GM18861 (cell line): ENCODE measurements around the gene PRIMPOL.
A peak's percentile ranks its signal among the peaks of the same experiment; 100 is the strongest.
"Not testable (repeated sequence)": the region's sequence is repeated elsewhere in the genome, so short reads cannot be mapped to it uniquely, and the experiment has no call there.

ENCODE experiments used
- ATAC-seq: cut with Tn5 transposase; IDR thresholded peaks from one replicate; pipeline ENCODE4 v1.9.1; 2021; ENCODE audit not compliant: unreplicated experiment

Gene PRIMPOL

GRCh38 chr4:184649026-184649970 is at the start of gene PRIMPOL, which contains the start of gene CASP3:
Gene PRIMPOL, plus strand, starts transcription at chr4:184649738. Its CDS starts 7,403 bp downstream, at chr4:184657141.
Gene CASP3, minus strand, starts transcription at chr4:184649447. Its CDS starts 10,994 bp downstream, at chr4:184638453.
- peak; percentile 75 for ATAC-seq

GRCh38 chr4:184600982-184601381 is 48.6 kb upstream of the PRIMPOL start:
- ATAC-seq = not testable (repeated sequence)

- not testable (repeated sequence) for ATAC-seq
Observed at GRCh38 chr4:184602857-184603256, 46.7 kb upstream of the PRIMPOL start.

- not testable (repeated sequence) for ATAC-seq
Observed at GRCh38 chr4:184607429-184607828, 42.1 kb upstream of the PRIMPOL start.

- ATAC-seq = no peak
Observed at GRCh38 chr4:184612074-184612473, 37.5 kb upstream of the PRIMPOL start.

GRCh38 chr4:184613405-184613804 is 36.1 kb upstream of the PRIMPOL start:
- no peak for ATAC-seq

- no peak for ATAC-seq
Observed at GRCh38 chr4:184614509-184614908, 35.0 kb upstream of the PRIMPOL start.

- not testable (repeated sequence) for ATAC-seq
Observed at GRCh38 chr4:184616168-184616567, 33.4 kb upstream of the PRIMPOL start.

- peak; percentile 81 for ATAC-seq
Observed at GRCh38 chr4:184616633-184617551, 32.6 kb upstream of the PRIMPOL start.

- ATAC-seq = no peak
Observed at GRCh38 chr4:184617600-184618196, 31.8 kb upstream of the PRIMPOL start.

- no peak for ATAC-seq
Observed at GRCh38 chr4:184620212-184620867, 29.2 kb upstream of the PRIMPOL start.

GRCh38 chr4:184621518-184621917 is 28.0 kb upstream of the PRIMPOL start:
- ATAC-seq = no peak

- not testable (repeated sequence) for ATAC-seq
Observed at GRCh38 chr4:184624504-184624903, 25.0 kb upstream of the PRIMPOL start.

- no peak for ATAC-seq
Observed at GRCh38 chr4:184624972-184625554, 24.5 kb upstream of the PRIMPOL start.

GRCh38 chr4:184625783-184626596 is 23.5 kb upstream of the PRIMPOL start:
- not testable (repeated sequence) for ATAC-seq

- no peak for ATAC-seq
Observed at GRCh38 chr4:184628103-184628502, 21.4 kb upstream of the PRIMPOL start.

- no peak for ATAC-seq
Observed at GRCh38 chr4:184632842-184633241, 16.7 kb upstream of the PRIMPOL start.

- no peak for ATAC-seq
Observed at GRCh38 chr4:184635381-184635780, 14.2 kb upstream of the PRIMPOL start.

- ATAC-seq = no peak
Observed at GRCh38 chr4:184636144-184636543, 13.4 kb upstream of the PRIMPOL start.
